GM12873 (cell line): ENCODE data around the gene PTPRN2.

Source experiments
- CTCF ChIP-seq: IDR thresholded peaks from 2 replicates; pipeline ENCODE4 v1.5.1; 2012; ENCODE audit warnings: low read depth, mild to moderate bottlenecking, moderate library complexity, low read length, control low read depth; ENCODE audit not compliant: insufficient read depth; ENCODE audit errors: missing control alignments

PTPRN2 gene

GRCh38 chr7:158093156-158093796, 494.3 kb downstream of the PTPRN2 start:
- no peak for TF ChIP-seq CTCF

- TF ChIP-seq CTCF, result no peak
Observed at GRCh38 chr7:158087196-158087595, 500.4 kb downstream of the PTPRN2 start.

GRCh38 chr7:158085741-158086695, 501.6 kb downstream of the PTPRN2 start:
- no peak for TF ChIP-seq CTCF

GRCh38 chr7:158084555-158084954, 503.1 kb downstream of the PTPRN2 start:
- TF ChIP-seq CTCF, result no peak

- TF ChIP-seq CTCF, result no peak
Observed at GRCh38 chr7:158083526-158084310, 503.9 kb downstream of the PTPRN2 start.

GRCh38 chr7:158082761-158083160, 504.9 kb downstream of the PTPRN2 start:
- TF ChIP-seq CTCF, result no peak
